Panc1 (cell line): ENCODE data around the gene TAAR8.

Source experiments
- CTCF ChIP-seq: fragments of 450-650 bp; IDR thresholded peaks from 2 replicates; pipeline ENCODE4 v1.5.1; 2017; ENCODE audit warnings: mild to moderate bottlenecking
- POLR2AphosphoS5 ChIP-seq: IDR thresholded peaks from 2 replicates; pipeline ENCODE4 v1.6.1; 2012; ENCODE audit warnings: mild to moderate bottlenecking, low read depth, low read length, moderate library complexity
- REST ChIP-seq, 2 experiments: IDR thresholded peaks; 2 replicates each; pipeline ENCODE4 v1.6.1; 2011 to 2012; ENCODE audit warnings: low read depth in 2 of 2, control low read depth in 1 of 2, low read length in 1 of 2, mild to moderate bottlenecking in 1 of 2, moderate library complexity in 1 of 2; ENCODE audit not compliant: insufficient read depth in 1 of 2
- SIN3A ChIP-seq: IDR thresholded peaks from 2 replicates; pipeline ENCODE4 v1.6.1; 2012; ENCODE audit warnings: low read depth, mild to moderate bottlenecking, low read length, moderate library complexity, borderline replicate concordance; ENCODE audit not compliant: insufficient read depth

GRCh38 chr6:132530293-132530974 is 22.0 kb upstream of the TAAR8 start:
- TF ChIP-seq CTCF: peak; percentile 81
- TF ChIP-seq SIN3A: no peak
- TF ChIP-seq POLR2AphosphoS5: no peak
- no peak for TF ChIP-seq REST (IDR thresholded peaks at IDR 0.05; ENCODE audit: insufficient read depth in 1 of 2, low read depth in 2 of 2, low read length in 1 of 2)
